GM12872 (cell line): ENCODE data around the gene LAMB4.

Experiments used
- CTCF ChIP-seq: IDR thresholded peaks from 3 replicates; pipeline ENCODE4 v1.5.1; 2011; ENCODE audit warnings: low read depth, mild to moderate bottlenecking, low read length, moderate library complexity; ENCODE audit not compliant: insufficient read depth

LAMB4 gene

GRCh38 chr7:108012499-108013430 lies 117.4 kb downstream of the LAMB4 start:
- no peak for TF ChIP-seq CTCF

GRCh38 chr7:108010377-108010776 lies 119.8 kb downstream of the LAMB4 start:
- TF ChIP-seq CTCF = no peak

GRCh38 chr7:108009873-108010272 lies 120.3 kb downstream of the LAMB4 start:
- TF ChIP-seq CTCF = no peak

- no peak for TF ChIP-seq CTCF
Measured at GRCh38 chr7:108008827-108009226, 121.3 kb downstream of the LAMB4 start.

- TF ChIP-seq CTCF = no peak
Measured at GRCh38 chr7:108008240-108008639, 121.9 kb downstream of the LAMB4 start.

GRCh38 chr7:108007762-108008161 lies 122.4 kb downstream of the LAMB4 start:
- TF ChIP-seq CTCF = no peak

- TF ChIP-seq CTCF = no peak
Measured at GRCh38 chr7:108007261-108007660, 122.9 kb downstream of the LAMB4 start.
